Activated T-helper 2 cell treated with anti-CD3 and anti-CD28 coated beads, Interferon-gamma antibody, Interleukin-2, Interleukin-4, amounts not matched to agents 10 μg/mL and 5 μg/mL and 100 μg/mL, durations not matched to agents 14 hours and 24 hours and 36 hours (primary cell): ENCODE data around the gene MYBBP1A. TPM values are rescaled to one million over a fixed set of nuclear protein-coding genes. Genes with fewer than 3 reads are reported as not detected.

Experiments
- DNase-seq: peaks from one replicate; pipeline ENCODE4 v3.0.0; 2021; ENCODE audit warnings: low spot score
- H3K27ac Mint-ChIP-seq: one replicate; pipeline ENCODE4 v1.8.0; 2021; ENCODE audit warnings: mixed read lengths
- H3K27me3 Mint-ChIP-seq: one replicate; pipeline ENCODE4 v1.8.0; 2021; ENCODE audit warnings: low read depth, mixed read lengths
- H3K36me3 Mint-ChIP-seq: one replicate; pipeline ENCODE4 v1.8.0; 2021; ENCODE audit warnings: low read depth, mixed read lengths
- H3K4me1 Mint-ChIP-seq: one replicate; pipeline ENCODE4 v1.8.0; 2021; ENCODE audit warnings: low read depth, mixed read lengths
- H3K4me3 Mint-ChIP-seq: one replicate; pipeline ENCODE4 v1.8.0; 2021; ENCODE audit warnings: low read depth, mild to moderate bottlenecking, moderate library complexity, mixed read lengths
- H3K9me3 Mint-ChIP-seq: one replicate; pipeline ENCODE4 v1.8.0; 2021; ENCODE audit warnings: mixed read lengths
- intact Hi-C: fragments of 100-400 bp; cut with micrococcal nuclease; formaldehyde crosslinking; loops from one replicate; pipeline ENCODE4 v1.15.1; 2023
- total RNA-seq: library from RNA; stranded (reverse); gene quantifications from 2 replicates; pipeline ENCODE4 v1.2.3, GENCODE V29; 2022

Gene MYBBP1A
- total RNA-seq, 1 donor from 2014 or later: 137 TPM

GRCh38 chr17:4548721-4549531 lies 6.3 kb downstream of the MYBBP1A start:
- no peaks in the 10 kb centered on the region for H3K9me3 Mint-ChIP-seq
- peaks cover 4% of the 10 kb centered on the region for H3K4me1 Mint-ChIP-seq
- H3K36me3 Mint-ChIP-seq: peaks cover 67% of the 10 kb centered on the region
- H3K4me3 Mint-ChIP-seq: no peak overlapping the region
- no peak for DNase-seq
- no peaks in the 10 kb centered on the region for H3K27me3 Mint-ChIP-seq
- intact Hi-C loops: no loop called here
- H3K27ac Mint-ChIP-seq: no peak overlapping the region

- no peaks in the 10 kb centered on the region for H3K9me3 Mint-ChIP-seq
- no peak for DNase-seq
- peaks cover 64% of the 10 kb centered on the region for H3K36me3 Mint-ChIP-seq
- H3K4me1 Mint-ChIP-seq: no peaks in the 10 kb centered on the region
- H3K27ac Mint-ChIP-seq: no peak overlapping the region
- no peak overlapping the region for H3K4me3 Mint-ChIP-seq
- H3K27me3 Mint-ChIP-seq: no peaks in the 10 kb centered on the region
- intact Hi-C loops: no loop called here
Observed at GRCh38 chr17:4548061-4548461, 7.1 kb downstream of the MYBBP1A start.

- intact Hi-C loops: no loop called here
- no peak for DNase-seq
Observed at GRCh38 chr17:4547118-4547906, 7.9 kb downstream of the MYBBP1A start.

GRCh38 chr17:4545217-4545951 lies 9.8 kb downstream of the MYBBP1A start:
- H3K9me3 Mint-ChIP-seq: no peaks in the 10 kb centered on the region
- intact Hi-C loops: no loop called here
- H3K36me3 Mint-ChIP-seq: peaks cover 57% of the 10 kb centered on the region
- H3K27ac Mint-ChIP-seq: no peak overlapping the region
- H3K27me3 Mint-ChIP-seq: no peaks in the 10 kb centered on the region
- DNase-seq: no peak
- H3K4me3 Mint-ChIP-seq: no peak overlapping the region
- no peaks in the 10 kb centered on the region for H3K4me1 Mint-ChIP-seq

More at GRCh38 chr17:4547118-4547906, 7.9 kb downstream of the MYBBP1A start:
- Mint-ChIP-seq H3K36me3 (peaks cover 59% of the 10 kb centered on the region), H3K27ac (no peak overlapping the region), H3K27me3 (no peaks in the 10 kb centered on the region), H3K4me3 (no peak overlapping the region), H3K4me1 (no peaks in the 10 kb centered on the region), H3K9me3 (no peaks in the 10 kb centered on the region)

- H3K27ac Mint-ChIP-seq: no peak overlapping the region
- no peak for DNase-seq
- H3K27me3 Mint-ChIP-seq: no peaks in the 10 kb centered on the region
- no peaks in the 10 kb centered on the region for H3K4me1 Mint-ChIP-seq
- no peaks in the 10 kb centered on the region for H3K9me3 Mint-ChIP-seq
- H3K4me3 Mint-ChIP-seq: no peak overlapping the region
- peaks cover 54% of the 10 kb centered on the region for H3K36me3 Mint-ChIP-seq
- intact Hi-C loops: no loop called here
Observed at GRCh38 chr17:4544951-4545216, 10.3 kb downstream of the MYBBP1A start.

GRCh38 chr17:4544135-4544950 lies 10.8 kb downstream of the MYBBP1A start:
- no peak for DNase-seq
- H3K27ac Mint-ChIP-seq: no peak overlapping the region
- H3K4me1 Mint-ChIP-seq: no peaks in the 10 kb centered on the region
- peaks cover 56% of the 10 kb centered on the region for H3K36me3 Mint-ChIP-seq
- H3K27me3 Mint-ChIP-seq: no peaks in the 10 kb centered on the region
- no peaks in the 10 kb centered on the region for H3K9me3 Mint-ChIP-seq
- intact Hi-C loops: no loop called here
- H3K4me3 Mint-ChIP-seq: no peak overlapping the region

GRCh38 chr17:4543557-4544026 lies 11.6 kb downstream of the MYBBP1A start:
- intact Hi-C loops: no loop called here
- H3K4me1 Mint-ChIP-seq: no peaks in the 10 kb centered on the region
- H3K27me3 Mint-ChIP-seq: no peaks in the 10 kb centered on the region
- H3K27ac Mint-ChIP-seq: no peak overlapping the region
- no peak for DNase-seq
- H3K36me3 Mint-ChIP-seq: peaks cover 52% of the 10 kb centered on the region
- H3K9me3 Mint-ChIP-seq: no peaks in the 10 kb centered on the region
- H3K4me3 Mint-ChIP-seq: no peak overlapping the region

GRCh38 chr17:4542726-4543191 lies 12.4 kb downstream of the MYBBP1A start:
- intact Hi-C loops: no loop called here
- H3K27me3 Mint-ChIP-seq: no peaks in the 10 kb centered on the region
- H3K4me1 Mint-ChIP-seq: no peaks in the 10 kb centered on the region
- H3K36me3 Mint-ChIP-seq: peaks cover 49% of the 10 kb centered on the region
- no peak overlapping the region for H3K4me3 Mint-ChIP-seq
- no peak for DNase-seq
- H3K9me3 Mint-ChIP-seq: no peaks in the 10 kb centered on the region
- H3K27ac Mint-ChIP-seq: no peak overlapping the region

- H3K4me1 Mint-ChIP-seq: no peaks in the 10 kb centered on the region
- peaks cover 46% of the 10 kb centered on the region for H3K36me3 Mint-ChIP-seq
- no peak overlapping the region for H3K4me3 Mint-ChIP-seq
- intact Hi-C loops: no loop called here
- no peaks in the 10 kb centered on the region for H3K27me3 Mint-ChIP-seq
- DNase-seq: no peak
- H3K9me3 Mint-ChIP-seq: no peaks in the 10 kb centered on the region
- H3K27ac Mint-ChIP-seq: no peak overlapping the region
Observed at GRCh38 chr17:4542003-4542725, 13.0 kb downstream of the MYBBP1A start.

GRCh38 chr17:4541328-4542002 lies 13.7 kb downstream of the MYBBP1A start:
- H3K27ac Mint-ChIP-seq: no peak overlapping the region

GRCh38 chr17:4540687-4541327 lies 14.4 kb downstream of the MYBBP1A start:
- no peaks in the 10 kb centered on the region for H3K4me1 Mint-ChIP-seq
- intact Hi-C loops: no loop called here
- no peaks in the 10 kb centered on the region for H3K27me3 Mint-ChIP-seq
- no peak overlapping the region for H3K4me3 Mint-ChIP-seq
- H3K9me3 Mint-ChIP-seq: no peaks in the 10 kb centered on the region
- peaks cover 33% of the 10 kb centered on the region for H3K36me3 Mint-ChIP-seq
- DNase-seq: no peak
- H3K27ac Mint-ChIP-seq: no peak overlapping the region

More at GRCh38 chr17:4541328-4542002, 13.7 kb downstream of the MYBBP1A start:
- intact Hi-C loops: no loop called here
- DNase-seq: no peak
- peaks cover 40% of the 10 kb centered on the region for H3K36me3 Mint-ChIP-seq
- H3K27me3 Mint-ChIP-seq: no peaks in the 10 kb centered on the region
- H3K4me3 Mint-ChIP-seq: no peak overlapping the region
- H3K9me3 Mint-ChIP-seq: no peaks in the 10 kb centered on the region
- H3K4me1 Mint-ChIP-seq: no peaks in the 10 kb centered on the region
